Measurements from ENCODE around the gene SNTN.
A peak's percentile ranks its signal among the peaks of the same experiment; 100 is the strongest.

SNTN gene

DNA sequence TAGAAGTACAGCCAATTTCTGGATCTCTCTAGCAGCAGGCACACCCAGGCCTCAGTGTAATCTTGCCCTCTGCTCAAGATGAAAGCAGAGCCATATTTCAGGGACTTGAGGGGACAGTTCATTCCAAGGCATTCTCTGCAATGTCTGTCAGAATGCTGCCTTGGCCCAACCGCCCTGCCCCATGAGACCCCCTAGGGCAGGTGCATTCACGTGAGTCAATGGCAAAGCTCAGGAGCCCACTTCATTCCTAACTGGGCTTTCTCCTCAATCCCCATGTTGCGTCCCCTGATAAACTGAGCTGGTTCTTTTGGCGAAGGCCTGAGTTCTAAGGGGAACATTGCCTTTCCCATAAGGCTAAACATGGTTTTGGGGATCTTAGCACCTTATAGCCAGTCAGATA is 9.5 kb downstream of the SNTN start:
- in situ Hi-C loops (cut with HindIII; ENCODE audit: low pct_ligation_motif_present, low pct_unique_long_range_greater_than_20kb, low sequenced_read_pairs) = no loop called here
- no peak for DNase-seq

DNA sequence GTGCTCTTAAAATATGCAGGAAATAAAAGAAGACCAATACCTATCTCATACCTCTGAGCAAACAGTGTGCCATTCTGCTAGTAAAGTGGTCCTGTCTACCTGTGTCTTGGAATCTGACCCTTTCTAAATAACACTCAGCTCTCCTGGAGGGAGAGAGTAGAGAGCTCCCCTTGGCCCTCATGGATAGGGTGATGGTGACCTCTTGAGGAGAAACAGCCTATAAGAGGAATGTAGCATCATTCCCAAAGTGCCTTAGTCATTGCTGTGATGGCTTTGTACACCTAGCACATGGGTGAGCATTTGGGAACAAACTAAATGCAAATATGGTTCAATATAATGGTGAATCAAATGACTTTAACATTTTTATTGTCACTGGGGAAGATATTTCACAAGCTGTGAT is 10.0 kb downstream of the SNTN start:
- DNase-seq = no peak
- in situ Hi-C loops (cut with HindIII; ENCODE audit: low pct_ligation_motif_present, low pct_unique_long_range_greater_than_20kb, low sequenced_read_pairs) = no loop called here

DNA sequence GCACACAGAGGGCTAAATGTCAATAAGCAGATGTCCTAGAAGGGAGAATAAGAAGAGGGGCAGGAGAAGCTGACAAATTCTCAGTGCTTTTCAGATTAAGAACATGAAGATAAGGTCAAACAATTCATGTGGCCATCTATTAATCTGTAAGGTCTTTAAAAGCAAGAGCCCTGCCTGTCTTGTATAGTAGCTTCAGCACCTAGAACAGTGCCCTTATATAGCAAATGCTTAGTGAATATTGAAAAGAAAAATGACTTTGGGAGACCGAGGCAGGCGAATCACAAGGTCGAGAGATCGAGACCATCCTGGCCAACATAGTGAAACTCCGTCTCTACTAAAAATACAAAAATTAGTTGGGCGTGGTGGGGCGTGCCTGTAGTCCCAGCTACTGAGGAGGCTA is 18.1 kb downstream of the SNTN start:
- DNase-seq = no peak
- in situ Hi-C loops (cut with HindIII; ENCODE audit: low pct_ligation_motif_present, low pct_unique_long_range_greater_than_20kb, low sequenced_read_pairs) = no loop called here

DNA sequence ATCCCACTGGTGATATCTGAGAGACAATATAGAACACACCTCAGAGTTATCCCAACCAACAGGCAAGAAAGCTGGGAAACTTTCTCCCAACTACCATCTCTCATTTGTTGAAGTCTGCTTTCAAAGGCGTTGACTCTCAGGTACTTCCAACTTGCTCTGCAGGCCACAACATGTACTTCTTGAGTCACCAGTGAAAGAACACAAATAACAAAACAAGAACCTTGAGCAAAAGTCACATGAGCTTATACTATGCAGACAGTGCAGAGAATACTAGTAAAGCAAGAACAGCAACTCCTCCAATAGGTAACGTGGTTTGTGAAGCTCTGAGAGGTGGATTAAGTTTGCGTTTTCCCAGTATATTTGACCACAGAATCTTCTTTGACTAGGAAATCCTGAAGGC is 20.6 kb downstream of the SNTN start:
- in situ Hi-C loops (cut with HindIII; ENCODE audit: low pct_ligation_motif_present, low pct_unique_long_range_greater_than_20kb, low sequenced_read_pairs) = no loop called here

DNA sequence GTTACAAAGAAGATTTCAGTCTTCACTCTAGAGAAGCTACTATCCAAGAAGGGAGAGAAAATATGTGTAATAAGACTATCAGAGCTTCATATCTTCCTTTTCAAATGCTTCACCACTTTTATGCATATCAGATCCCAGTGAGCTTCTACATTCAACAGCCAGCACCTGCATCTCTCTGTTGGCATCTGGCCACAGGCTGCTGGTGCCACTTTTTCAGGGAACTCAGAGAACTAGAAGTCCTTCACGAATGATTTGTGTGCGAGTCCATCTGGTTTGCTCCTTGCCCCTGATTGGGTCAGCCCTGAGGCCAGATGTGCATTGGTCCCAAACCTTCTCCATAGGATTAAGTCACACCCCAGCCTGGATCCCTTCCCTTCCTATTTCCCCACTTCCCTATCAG is 22.1 kb downstream of the SNTN start:
- in situ Hi-C loops (cut with HindIII; ENCODE audit: low pct_ligation_motif_present, low pct_unique_long_range_greater_than_20kb, low sequenced_read_pairs) = no loop called here
- no peak for DNase-seq

More for the DNA sequence above, 20.6 kb downstream of the SNTN start:
- DNase-seq = no peak

DNA sequence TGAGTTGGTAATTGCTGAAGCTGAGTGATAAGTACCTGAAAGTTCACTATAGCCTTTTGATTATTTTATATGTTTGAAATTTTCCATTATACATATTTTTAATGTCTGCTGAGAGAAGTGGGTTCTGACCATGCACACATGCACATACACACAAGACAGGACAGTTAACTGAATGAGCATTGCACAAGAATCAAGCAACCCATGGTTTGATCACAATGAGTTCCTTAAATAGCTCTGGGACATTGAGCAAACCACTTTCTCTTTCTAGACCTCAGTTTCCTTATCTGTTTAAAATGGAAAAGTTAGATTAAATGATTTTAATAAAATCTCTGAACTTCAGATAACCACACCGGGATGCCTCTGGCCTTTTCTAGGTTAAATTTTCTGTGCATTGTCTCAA is 26.7 kb downstream of the SNTN start:
- in situ Hi-C loops (cut with HindIII; ENCODE audit: low pct_ligation_motif_present, low pct_unique_long_range_greater_than_20kb, low sequenced_read_pairs) = no loop called here
- DNase-seq = no peak

DNA sequence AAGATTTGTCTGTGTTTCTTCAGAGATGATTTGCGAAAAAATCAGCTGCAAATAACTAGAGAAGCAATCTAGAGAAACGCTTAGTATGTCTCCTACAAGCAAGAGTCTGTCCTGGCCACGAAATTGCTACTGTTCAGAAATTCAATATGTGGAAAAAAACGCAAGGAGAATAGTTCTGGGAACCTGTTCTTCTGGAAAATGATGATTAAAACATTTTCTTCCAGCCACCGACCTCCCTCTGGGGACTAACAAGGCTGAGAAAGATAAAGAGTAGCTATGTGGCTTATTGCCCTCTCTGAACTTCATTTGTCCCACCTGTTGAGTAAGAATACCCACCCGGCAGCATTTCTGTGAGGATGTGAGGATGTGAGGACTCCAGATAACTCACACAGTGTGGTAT is 31.6 kb downstream of the SNTN start:
- DNase-seq = no peak
- in situ Hi-C loops (cut with HindIII; ENCODE audit: low pct_ligation_motif_present, low pct_unique_long_range_greater_than_20kb, low sequenced_read_pairs) = no loop called here

DNA sequence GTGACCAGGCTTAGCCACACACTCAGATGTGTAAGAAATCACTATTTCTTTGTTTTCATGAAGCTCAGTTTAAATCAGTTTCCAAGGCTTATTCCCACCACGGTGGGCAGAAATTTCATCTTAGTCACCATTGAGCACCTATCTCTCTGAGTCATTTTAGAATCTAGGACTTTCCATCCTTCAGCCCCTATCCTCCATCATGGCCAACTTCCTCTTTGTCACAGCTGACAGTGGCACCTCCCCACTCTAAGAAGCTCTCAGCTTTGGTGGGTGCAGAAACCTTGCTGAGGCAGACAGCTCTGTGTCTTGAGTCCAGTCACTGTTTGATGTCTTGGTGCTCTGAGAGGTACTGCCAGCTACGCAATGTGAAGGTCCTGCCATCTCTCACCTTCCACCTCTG is 32.9 kb downstream of the SNTN start:
- no peak for DNase-seq
- in situ Hi-C loops (cut with HindIII; ENCODE audit: low pct_ligation_motif_present, low pct_unique_long_range_greater_than_20kb, low sequenced_read_pairs) = no loop called here

DNA sequence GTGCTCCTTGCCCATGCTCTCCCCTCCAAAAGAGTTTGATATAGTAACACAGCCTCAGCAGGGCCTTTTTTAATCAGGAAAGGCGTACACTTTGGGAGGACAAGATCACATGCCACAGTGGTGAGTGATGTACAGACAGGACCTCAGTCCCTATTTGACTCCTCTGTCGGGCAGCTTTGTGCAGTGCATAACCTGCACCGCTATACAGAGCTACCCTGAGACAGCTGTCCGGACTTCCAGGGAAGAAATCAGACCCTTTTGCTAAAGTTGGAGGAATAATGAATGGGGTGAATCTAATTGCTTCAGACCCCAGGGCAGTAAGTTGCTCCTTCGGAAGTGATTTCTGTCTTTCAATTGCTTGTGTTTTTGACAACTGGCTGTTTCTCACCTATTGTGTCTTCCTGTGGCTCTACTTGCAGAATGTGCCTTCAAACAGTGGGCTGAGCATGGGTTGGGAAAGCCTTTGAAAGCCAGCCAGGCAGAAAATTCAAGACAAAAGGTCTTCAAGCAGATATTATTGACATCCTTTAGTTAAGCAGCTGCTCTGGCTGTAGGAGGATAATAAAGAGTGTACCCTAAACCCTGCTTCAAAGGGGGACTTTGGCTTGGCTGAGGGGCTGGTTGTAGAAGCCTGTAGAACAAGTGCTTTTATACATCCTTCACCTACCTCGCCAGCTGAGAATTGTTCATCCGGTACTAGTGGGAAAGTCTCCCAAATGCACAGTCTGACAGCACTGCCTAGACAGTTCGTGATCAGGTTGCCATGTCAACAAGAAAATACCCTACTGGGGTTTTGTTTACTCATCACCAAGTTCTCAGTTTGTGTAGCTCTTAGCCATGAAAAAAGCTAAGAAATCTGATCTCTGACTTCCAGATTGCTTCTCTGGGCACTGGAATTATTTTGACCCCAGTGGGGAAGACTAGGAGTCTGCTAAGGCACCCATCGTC is 35.1 kb downstream of the SNTN start:
- no peak for DNase-seq

DNA sequence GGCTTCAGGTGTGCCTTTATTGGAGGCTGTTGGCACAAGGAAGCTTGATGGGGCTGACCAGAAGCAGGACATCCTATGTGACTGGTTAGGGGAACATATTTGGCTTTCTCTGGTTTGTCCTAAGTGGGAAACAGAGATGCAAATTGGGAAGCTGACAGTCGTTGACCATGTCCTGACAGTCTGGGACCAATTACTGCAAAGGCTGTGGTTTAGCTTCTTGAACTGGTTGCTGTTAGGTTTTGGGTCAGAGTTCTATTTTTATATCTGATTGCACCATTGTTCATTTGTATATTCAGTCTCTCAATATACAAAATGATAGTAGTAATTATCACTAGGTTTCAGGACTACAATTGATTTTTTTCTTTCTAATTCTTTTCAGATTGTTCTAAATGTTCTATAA is 36.8 kb downstream of the SNTN start:
- in situ Hi-C loops (cut with HindIII; ENCODE audit: low pct_ligation_motif_present, low pct_unique_long_range_greater_than_20kb, low sequenced_read_pairs) = no loop called here
- DNase-seq = no peak

More for the DNA sequence above, 35.1 kb downstream of the SNTN start:
- in situ Hi-C loops (cut with HindIII; ENCODE audit: low pct_ligation_motif_present, low pct_unique_long_range_greater_than_20kb, low sequenced_read_pairs) = no loop called here

DNA sequence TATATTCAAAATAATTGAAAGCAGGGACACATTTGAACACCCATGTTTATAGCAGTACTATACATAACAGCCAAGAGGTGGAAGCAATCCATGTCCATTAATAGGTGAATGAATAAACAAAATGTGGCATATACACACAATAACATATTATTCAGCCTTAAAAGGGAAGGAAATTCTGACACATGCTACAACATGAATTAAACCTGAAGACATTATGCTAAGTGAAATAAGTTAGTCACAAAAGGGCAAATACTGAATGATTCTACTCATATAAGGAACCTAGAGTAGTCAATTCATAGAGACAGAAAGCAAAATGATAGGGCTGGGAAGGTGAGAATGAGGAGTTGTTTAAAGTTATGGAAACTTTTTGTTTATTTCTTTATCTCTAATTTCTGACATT is 40.9 kb downstream of the SNTN start:
- in situ Hi-C loops (cut with HindIII; ENCODE audit: low pct_ligation_motif_present, low pct_unique_long_range_greater_than_20kb, low sequenced_read_pairs) = no loop called here

DNA sequence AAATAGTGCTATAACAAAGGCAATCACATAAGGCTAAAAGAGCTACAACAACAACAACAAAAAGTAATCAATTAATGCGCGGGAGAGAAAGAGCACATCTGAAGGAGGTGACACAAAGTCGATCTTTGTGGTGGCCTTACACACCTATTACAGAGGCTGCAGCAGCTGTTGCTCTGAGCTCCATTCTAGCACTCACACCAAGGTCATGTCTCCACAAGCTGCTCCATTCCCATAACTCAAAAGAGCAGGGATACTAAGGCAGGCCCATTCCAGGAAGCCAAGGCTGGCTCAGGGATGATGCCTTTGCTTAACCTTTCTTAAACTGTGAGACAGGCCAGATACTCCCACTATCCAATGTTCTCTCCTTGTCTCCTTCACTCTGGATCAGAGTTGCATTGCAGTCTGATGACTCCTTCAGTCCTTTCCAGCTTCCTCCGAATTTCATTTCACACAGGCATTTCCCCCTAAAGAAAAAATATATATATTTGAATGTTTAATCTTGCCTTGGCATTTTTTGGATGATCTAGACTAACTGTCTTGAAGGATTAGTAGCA is 52.7 kb downstream of the SNTN start:
- DNase-seq = no peak
- in situ Hi-C loops (cut with HindIII; ENCODE audit: low pct_ligation_motif_present, low pct_unique_long_range_greater_than_20kb, low sequenced_read_pairs) = no loop called here

More for the DNA sequence above, 40.9 kb downstream of the SNTN start:
- no peak for DNase-seq

DNA sequence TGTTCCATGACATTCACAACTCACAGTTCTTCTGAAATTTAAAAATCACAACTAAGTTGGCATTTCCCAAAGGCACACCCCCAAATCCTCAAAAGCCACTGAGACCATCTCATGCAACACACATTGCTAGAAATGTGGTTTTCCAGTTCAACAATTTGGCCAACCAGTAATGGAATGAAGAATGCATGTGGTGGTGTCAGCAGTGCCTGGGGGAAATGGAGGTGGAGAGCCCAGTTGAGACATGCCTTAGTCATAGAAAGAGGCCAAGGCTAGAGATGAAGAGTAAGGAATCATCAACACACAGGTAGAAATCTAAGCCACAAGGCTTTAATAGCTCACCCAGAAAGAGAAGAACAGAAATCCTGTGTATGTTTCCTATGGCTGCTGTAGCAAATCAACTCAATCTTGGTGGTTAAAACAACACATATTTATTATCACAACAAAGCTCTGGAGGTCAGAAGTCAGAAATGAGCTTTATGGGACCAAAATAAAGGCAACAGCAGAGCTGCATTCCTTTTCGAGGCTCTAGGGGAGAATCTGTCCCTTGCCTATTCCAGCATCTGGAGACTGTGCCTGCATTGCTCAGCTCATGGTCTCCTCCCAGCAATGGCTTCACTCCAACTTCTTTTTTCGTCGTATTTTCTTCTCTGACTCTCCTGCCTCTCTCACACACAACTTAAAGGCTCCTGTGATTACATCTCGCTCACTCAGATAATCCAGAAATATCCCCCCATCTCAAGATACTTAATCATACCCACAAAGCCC is 54.0 kb downstream of the SNTN start:
- DNase-seq = peak; percentile 67
- in situ Hi-C loops (cut with HindIII; ENCODE audit: low pct_ligation_motif_present, low pct_unique_long_range_greater_than_20kb, low sequenced_read_pairs) = no loop called here

DNA sequence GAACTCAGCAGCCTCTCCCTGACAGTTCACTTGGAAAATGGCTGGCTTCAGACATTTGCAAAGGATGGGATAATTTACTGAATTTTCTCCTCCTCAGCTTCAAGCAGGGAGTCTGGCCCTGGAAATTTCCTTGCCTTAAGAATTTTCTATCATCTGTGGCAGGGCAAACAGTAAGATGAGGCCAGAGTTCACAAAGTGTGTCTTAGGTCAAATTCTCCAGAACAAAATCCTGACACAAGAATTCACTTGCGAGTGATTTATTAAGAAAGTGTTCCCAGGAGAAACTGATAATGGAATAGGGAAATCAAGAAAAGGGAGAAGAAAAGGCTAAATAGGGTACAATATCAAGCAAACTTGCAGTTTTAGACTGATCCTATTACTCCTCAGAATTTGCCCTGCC is 55.3 kb downstream of the SNTN start:
- DNase-seq = no peak

DNA sequence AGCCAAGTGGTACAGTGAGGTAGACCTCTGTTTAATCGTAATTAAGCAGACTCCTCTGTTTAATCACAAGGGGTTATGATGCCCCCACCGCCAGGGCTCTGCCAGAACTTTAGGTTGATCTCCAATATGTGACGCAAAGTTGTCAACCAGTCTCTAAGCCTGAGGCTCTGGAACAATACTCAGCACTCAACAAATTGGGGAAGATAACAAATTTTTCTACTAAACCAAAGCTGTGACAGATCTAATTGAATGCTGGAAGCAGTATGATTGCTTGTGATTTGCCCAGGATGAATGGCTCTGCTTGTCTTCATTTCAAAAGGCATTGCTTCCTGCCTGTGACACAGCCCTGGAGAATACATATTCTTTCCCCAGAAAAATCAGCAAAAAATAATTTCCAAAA is 57.1 kb downstream of the SNTN start:
- no peak for DNase-seq
- in situ Hi-C loops (cut with HindIII; ENCODE audit: low pct_ligation_motif_present, low pct_unique_long_range_greater_than_20kb, low sequenced_read_pairs) = no loop called here

More for the DNA sequence above, 55.3 kb downstream of the SNTN start:
- in situ Hi-C loops (cut with HindIII; ENCODE audit: low pct_ligation_motif_present, low pct_unique_long_range_greater_than_20kb, low sequenced_read_pairs) = no loop called here

All from ACHN (cell line).